ENCODE measurements around the gene CGB2.
A peak's percentile ranks its signal among the peaks of the same experiment; 100 is the strongest.
"Not testable (repeated sequence)": the region's sequence is repeated elsewhere in the genome, so short reads cannot be mapped to it uniquely, and the experiment has no call there.

The CGB2 gene

GRCh38 chr19:49031642-49032301 is at the start of gene CGB2:
TSS of gene CGB2 (plus strand) at chr19:49031890. CDS start at chr19:49032096, 206 bp downstream.
- CTCF ChIA-PET, result interaction anchor here (0.7 to 1.8 kb wide), 2 partner anchors 20 to 244 kb away, joined by 3 to 5 read pairs; no protein-coding TSS in a partner anchor
- H3K9me3 Mint-ChIP-seq, H3K36me3 Mint-ChIP-seq, H3K27ac Mint-ChIP-seq, H3K4me3 Mint-ChIP-seq, H3K4me1 Mint-ChIP-seq: not testable (repeated sequence)
- peak; percentile 70 for DNase-seq
- H3K27me3 Mint-ChIP-seq, result peaks cover 19% of the 10 kb centered on the region

DNA sequence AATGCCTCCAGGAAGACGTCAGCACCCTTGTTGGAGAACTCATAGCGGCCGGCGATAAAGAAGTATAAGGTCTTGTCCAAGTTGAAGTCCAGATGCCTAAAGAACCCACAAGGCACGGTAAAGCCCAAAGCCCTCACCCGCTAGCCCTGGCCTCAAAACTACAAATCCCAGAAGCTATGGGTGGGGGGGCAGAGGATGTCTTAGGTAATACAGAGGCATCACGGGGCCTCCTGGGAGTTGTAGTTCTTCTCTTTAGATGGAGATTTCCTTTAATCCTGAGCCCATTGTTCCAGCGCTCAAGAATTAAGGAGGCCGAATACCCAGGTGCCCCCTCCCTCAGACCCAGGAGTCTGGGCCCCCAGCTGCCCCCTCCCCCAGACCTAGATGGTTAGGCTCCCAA is 49.4 kb upstream of the CGB2 start:
- DNase-seq, result no peak
- peaks cover 37% of the 10 kb centered on the region for H3K36me3 Mint-ChIP-seq
- no peaks in the 10 kb centered on the region for H3K27me3 Mint-ChIP-seq
- no peak overlapping the region for H3K27ac Mint-ChIP-seq
- CTCF ChIA-PET, result no interaction called here
- no peaks in the 10 kb centered on the region for H3K9me3 Mint-ChIP-seq
- peaks cover 3% of the 10 kb centered on the region for H3K4me1 Mint-ChIP-seq
- H3K4me3 Mint-ChIP-seq, result no peak overlapping the region

DNA sequence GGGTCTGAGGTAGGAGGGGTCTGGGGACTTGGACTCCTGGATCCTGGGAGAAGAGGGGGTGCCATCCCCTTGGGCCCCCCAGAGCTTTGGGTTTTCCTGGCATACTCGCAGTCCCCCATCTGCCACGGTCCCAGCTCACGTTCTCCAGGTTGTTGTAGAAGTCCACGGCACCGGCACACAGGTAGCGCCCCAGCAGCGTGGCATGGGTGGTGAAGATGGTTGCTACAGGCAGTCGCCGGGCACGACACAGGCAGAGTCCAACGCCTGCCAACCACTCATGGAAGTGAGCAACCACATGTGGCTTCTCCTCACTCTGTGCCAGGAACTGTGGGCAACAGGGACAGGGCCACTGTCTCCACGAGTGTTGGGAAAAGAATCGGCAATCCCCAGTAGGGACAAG is 46.0 kb upstream of the CGB2 start:
- Mint-ChIP-seq H3K4me3 (no peak overlapping the region), H3K27ac (no peak overlapping the region), H3K27me3 (no peaks in the 10 kb centered on the region), H3K36me3 (peaks cover 36% of the 10 kb centered on the region), H3K4me1 (peaks cover 5% of the 10 kb centered on the region), H3K9me3 (no peaks in the 10 kb centered on the region)
- no peak for DNase-seq
- CTCF ChIA-PET, result no interaction called here

- CTCF ChIA-PET, result interaction anchor here (0.8 kb wide), 1 partner anchor 16 kb away, joined by 3 read pairs; no protein-coding TSS in a partner anchor
- Mint-ChIP-seq H3K36me3 (peaks cover 40% of the 10 kb centered on the region), H3K4me1 (peaks cover 10% of the 10 kb centered on the region)
These were observed 45.5 kb upstream of the CGB2 start for GRCh38 chr19:48986211-48986610.

GRCh38 chr19:48987323-48987722 is 44.4 kb upstream of the CGB2 start:
- peaks cover 31% of the 10 kb centered on the region for H3K36me3 Mint-ChIP-seq
- H3K27ac Mint-ChIP-seq, result no peak overlapping the region
- H3K4me3 Mint-ChIP-seq, result no peak overlapping the region

More at GRCh38 chr19:48986211-48986610, 45.5 kb upstream of the CGB2 start:
- H3K4me3 Mint-ChIP-seq, result no peak overlapping the region
- no peak for DNase-seq
- H3K27ac Mint-ChIP-seq, result no peak overlapping the region
- H3K27me3 Mint-ChIP-seq, result no peaks in the 10 kb centered on the region
- no peaks in the 10 kb centered on the region for H3K9me3 Mint-ChIP-seq

GRCh38 chr19:48988286-48988685 is 43.4 kb upstream of the CGB2 start:
- H3K36me3 Mint-ChIP-seq, result peaks cover 25% of the 10 kb centered on the region
- CTCF ChIA-PET, result interaction anchor here (0.7 to 1.0 kb wide), 2 partner anchors 18 to 350 kb away, joined by 3 read pairs; no protein-coding TSS in a partner anchor
- no peaks in the 10 kb centered on the region for H3K9me3 Mint-ChIP-seq
- H3K4me3 Mint-ChIP-seq, result no peak overlapping the region
- H3K27ac Mint-ChIP-seq, result peak overlapping the region; percentile 19
- H3K27me3 Mint-ChIP-seq, result no peaks in the 10 kb centered on the region
- H3K4me1 Mint-ChIP-seq, result peaks cover 21% of the 10 kb centered on the region
- DNase-seq, result no peak

More at GRCh38 chr19:48987323-48987722, 44.4 kb upstream of the CGB2 start:
- Mint-ChIP-seq H3K9me3 (no peaks in the 10 kb centered on the region), H3K27me3 (no peaks in the 10 kb centered on the region), H3K4me1 (peaks cover 19% of the 10 kb centered on the region)
- no peak for DNase-seq
- CTCF ChIA-PET, result no interaction called here

DNA sequence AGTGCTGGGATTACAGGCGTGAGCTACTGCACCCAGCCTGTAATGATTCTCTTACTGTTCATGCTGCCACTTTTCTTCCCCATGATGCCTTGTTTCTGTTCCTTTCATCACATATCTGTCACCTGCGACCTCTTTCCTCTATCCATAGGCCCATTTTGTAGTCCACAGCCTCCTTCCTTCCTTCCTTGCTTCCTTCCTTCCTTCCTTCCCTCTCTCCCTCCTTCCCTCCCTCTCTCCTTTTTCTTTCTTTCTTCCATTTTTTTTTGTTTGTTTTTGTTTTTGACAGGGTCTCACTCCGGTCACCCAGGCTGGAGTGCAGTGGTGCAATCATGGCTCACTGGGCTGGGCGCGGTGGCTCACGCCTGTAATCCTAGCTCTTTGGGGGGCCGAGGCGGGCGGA is 42.8 kb upstream of the CGB2 start:
- Mint-ChIP-seq H3K27ac (no peak overlapping the region), H3K9me3 (no peaks in the 10 kb centered on the region), H3K36me3 (peaks cover 23% of the 10 kb centered on the region), H3K27me3 (no peaks in the 10 kb centered on the region), H3K4me1 (peaks cover 24% of the 10 kb centered on the region), H3K4me3 (no peak overlapping the region)
- CTCF ChIA-PET, result interaction anchor here (0.7 to 1.0 kb wide), 2 partner anchors 18 to 351 kb away, joined by 3 read pairs; no protein-coding TSS in a partner anchor
- DNase-seq, result no peak

DNA sequence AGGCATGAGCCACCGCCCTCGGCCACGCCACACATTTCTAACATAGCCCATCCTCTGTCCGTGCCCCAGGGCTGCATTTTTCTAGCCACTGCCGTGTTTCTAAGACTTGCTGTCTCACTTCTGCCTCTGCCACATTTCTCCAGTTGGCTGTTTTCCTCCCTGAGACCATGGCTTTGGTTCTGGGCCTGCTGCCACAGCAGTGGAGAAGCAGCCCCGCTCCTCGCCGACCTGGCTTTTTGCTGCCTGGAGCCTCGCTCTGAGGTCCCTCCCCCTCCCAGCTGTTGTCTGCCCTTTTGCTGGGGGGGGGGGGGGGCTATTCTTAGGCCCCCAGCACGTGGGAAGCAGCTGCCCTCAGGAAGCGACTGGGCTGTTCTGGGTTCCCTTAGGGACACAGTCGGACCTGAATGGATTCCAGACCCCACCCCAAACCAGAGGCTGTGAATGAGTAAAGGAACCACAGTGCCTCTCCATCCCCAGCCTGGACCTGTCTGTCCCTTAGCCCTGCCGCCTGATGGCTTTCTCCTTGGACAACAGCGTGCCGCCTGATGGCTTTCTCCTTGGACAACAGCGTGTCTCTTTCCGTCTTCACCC is 41.9 kb upstream of the CGB2 start:
- H3K9me3 Mint-ChIP-seq, result no peaks in the 10 kb centered on the region
- no peak for DNase-seq
- H3K27ac Mint-ChIP-seq, result peak overlapping the region; percentile 46
- H3K27me3 Mint-ChIP-seq, result no peaks in the 10 kb centered on the region
- peaks cover 23% of the 10 kb centered on the region for H3K36me3 Mint-ChIP-seq
- CTCF ChIA-PET, result no interaction called here
- no peak overlapping the region for H3K4me3 Mint-ChIP-seq
- H3K4me1 Mint-ChIP-seq, result peaks cover 31% of the 10 kb centered on the region

GRCh38 chr19:48990400-48990799 is 41.3 kb upstream of the CGB2 start:
- Mint-ChIP-seq H3K4me1 (peaks cover 37% of the 10 kb centered on the region), H3K27ac (no peak overlapping the region), H3K36me3 (peaks cover 20% of the 10 kb centered on the region), H3K27me3 (no peaks in the 10 kb centered on the region), H3K4me3 (no peak overlapping the region), H3K9me3 (no peaks in the 10 kb centered on the region)
- DNase-seq, result no peak
- CTCF ChIA-PET, result no interaction called here

GRCh38 chr19:48991011-48991609 is 40.6 kb upstream of the CGB2 start:
- H3K36me3 Mint-ChIP-seq, result peaks cover 20% of the 10 kb centered on the region
- peaks cover 40% of the 10 kb centered on the region for H3K4me1 Mint-ChIP-seq
- DNase-seq, result no peak
- no peak overlapping the region for H3K27ac Mint-ChIP-seq
- CTCF ChIA-PET, result interaction anchor here (1.2 to 1.5 kb wide), 2 partner anchors 148 to 196 kb away, joined by 3 to 5 read pairs; no protein-coding TSS in a partner anchor
- no peaks in the 10 kb centered on the region for H3K9me3 Mint-ChIP-seq
- H3K4me3 Mint-ChIP-seq, result peak overlapping the region; percentile 94
- no peaks in the 10 kb centered on the region for H3K27me3 Mint-ChIP-seq

DNA sequence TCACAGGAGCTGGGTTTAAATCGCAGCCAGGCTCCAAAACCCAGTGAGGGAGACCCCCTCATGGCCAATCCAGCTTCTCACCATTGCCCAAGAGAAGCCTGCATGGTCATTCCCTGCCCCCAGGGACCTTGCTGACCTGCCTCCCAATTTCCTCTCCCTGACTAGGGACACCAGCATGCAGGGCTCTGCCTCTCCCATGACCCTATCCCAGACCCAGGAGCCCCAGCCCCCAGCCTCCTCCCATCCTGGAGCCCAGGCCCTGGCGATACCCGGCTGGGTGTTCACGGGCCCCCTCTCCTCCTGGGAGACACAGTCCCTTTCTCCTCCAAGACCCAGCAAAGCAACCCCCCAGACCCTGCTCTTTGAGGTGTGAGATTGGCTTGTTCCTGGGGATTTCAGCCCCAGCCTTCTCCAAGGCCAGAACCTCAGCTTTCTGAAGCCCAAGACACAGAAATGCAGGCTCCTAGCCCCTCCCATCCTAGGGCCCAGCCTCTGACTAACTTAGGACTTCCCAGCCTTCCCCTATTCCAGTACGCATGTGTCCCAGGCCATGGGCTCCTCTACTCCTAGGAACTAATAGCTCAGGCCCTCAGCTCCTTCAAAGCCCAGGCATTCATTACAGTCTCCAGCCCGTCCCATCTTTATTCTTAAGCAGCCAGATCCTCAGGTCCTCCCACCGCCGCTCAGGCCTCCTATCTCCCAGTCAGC is 39.7 kb upstream of the CGB2 start:
- peaks cover 19% of the 10 kb centered on the region for H3K36me3 Mint-ChIP-seq
- H3K27ac Mint-ChIP-seq, result peak overlapping the region; percentile 97
- peaks cover 43% of the 10 kb centered on the region for H3K4me1 Mint-ChIP-seq
- CTCF ChIA-PET, result interaction anchor here (0.9 to 2.0 kb wide), 4 partner anchors 24 to 197 kb away, joined by 3 to 5 read pairs (median 4); no protein-coding TSS in a partner anchor
- H3K4me3 Mint-ChIP-seq, result peak overlapping the region; percentile 94
- no peaks in the 10 kb centered on the region for H3K9me3 Mint-ChIP-seq
- H3K27me3 Mint-ChIP-seq, result no peaks in the 10 kb centered on the region
- no peak for DNase-seq

DNA sequence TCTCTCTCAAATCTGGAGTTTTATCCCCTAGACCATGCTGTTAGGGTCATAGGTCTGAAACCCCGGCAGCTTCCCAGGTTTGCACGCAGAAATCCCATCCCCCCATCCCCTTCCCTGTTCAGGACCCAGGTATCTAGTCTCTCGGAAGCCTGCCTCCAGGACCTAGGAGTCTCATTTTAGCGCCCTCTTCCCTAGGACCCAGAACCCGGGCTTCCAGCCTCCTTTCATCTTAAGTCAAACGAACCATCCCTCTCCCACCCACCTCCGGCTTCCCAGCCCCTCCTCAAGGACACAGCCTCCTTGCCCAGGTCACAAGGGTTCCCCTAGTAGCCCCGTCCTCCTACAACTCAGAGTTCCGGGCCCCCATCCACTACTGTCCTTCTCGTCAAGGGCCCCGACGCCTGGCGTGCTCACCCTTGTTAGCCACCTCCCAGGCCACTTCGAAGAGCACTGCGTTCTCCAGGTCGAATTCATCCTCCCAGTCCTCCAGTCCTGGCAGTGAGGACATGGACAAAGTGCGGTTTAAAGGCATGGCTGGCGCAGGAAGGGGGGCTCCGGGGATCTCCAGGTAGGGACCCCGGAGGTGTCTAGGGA is 39.0 kb upstream of the CGB2 start:
- H3K4me1 Mint-ChIP-seq, result peaks cover 44% of the 10 kb centered on the region
- peak overlapping the region; percentile 94 for H3K4me3 Mint-ChIP-seq
- no peak for DNase-seq
- no peaks in the 10 kb centered on the region for H3K9me3 Mint-ChIP-seq
- no peaks in the 10 kb centered on the region for H3K27me3 Mint-ChIP-seq
- CTCF ChIA-PET, result interaction anchor here (0.8 to 2.0 kb wide), 17 partner anchors 9 to 205 kb away, joined by 3 to 14 read pairs (median 5); partner anchors contain the start of gene LIN7B
- peak overlapping the region; percentile 97 for H3K27ac Mint-ChIP-seq
- H3K36me3 Mint-ChIP-seq, result peaks cover 16% of the 10 kb centered on the region

GRCh38 chr19:48993175-48994034 is 38.3 kb upstream of the CGB2 start, which contains the start of the genes GYS1 and RUVBL2:
TSS of gene GYS1 (minus strand) at chr19:48993309. CDS start at chr19:48993112, 197 bp downstream.
TSS of gene RUVBL2 (plus strand) at chr19:48993887. CDS start at chr19:48993912, 25 bp downstream.
- Mint-ChIP-seq H3K27ac (peak within 1 kb of the TSS; percentile 97), H3K9me3 (no peaks in the 10 kb centered on the region), H3K36me3 (peaks cover 12% of the 10 kb centered on the region), H3K4me3 (peak within 1 kb of the TSS; percentile 94), H3K4me1 (peaks cover 49% of the 10 kb centered on the region), H3K27me3 (no peaks in the 10 kb centered on the region)
- DNase-seq, result peak; percentile 99
- CTCF ChIA-PET, result interaction anchor here (0.5 to 2.0 kb wide), 24 partner anchors 9 to 206 kb away, joined by 3 to 14 read pairs (median 4); partner anchors contain the start of gene LIN7B
